HEK293 (cell line): Measurements from ENCODE around the gene HERC2.

Experiments
- CTCF ChIA-PET: fragments of 350-600 bp; formaldehyde crosslinking; extraction: SDS; loops from one replicate; lab custom pipeline; 2021; ENCODE audit warnings: antibody characterized with exemption; lab: Yijun Ruan, JAX
- POLR2A ChIA-PET: fragments of 300-600 bp; formaldehyde crosslinking; extraction: SDS; loops from one replicate; lab custom pipeline; 2020; ENCODE audit warnings: antibody characterized with exemption, inconsistent platforms; lab: Yijun Ruan, JAX
- H3K27ac ChIP-seq: fragments of 200-500 bp; sonication (Bioruptor generic); 2 replicates; pipeline ENCODE4 v1.5.1; 2014; ENCODE audit warnings: low read depth, low read length, control low read depth, inconsistent platforms; ENCODE audit errors: extremely low read depth
- H3K36me3 ChIP-seq, 2 experiments: fragments of 200-500 bp in 1 of 2; sonication (Bioruptor generic) in 1 of 2; 1 replicate in 1 of 2; 2 replicates in 1 of 2; pipeline ENCODE4 v1.5.1; 2014 to 2017; ENCODE audit warnings: inconsistent platforms in 2 of 2, low read length in 2 of 2; ENCODE audit not compliant: control insufficient read depth in 2 of 2, insufficient read depth in 1 of 2
- H3K4me1 ChIP-seq: fragments of 200-500 bp; sonication (Bioruptor generic); 2 replicates; pipeline ENCODE4 v1.5.1; 2014; ENCODE audit warnings: mild to moderate bottlenecking, low read length, inconsistent platforms; ENCODE audit not compliant: control insufficient read depth, insufficient read depth
- H3K4me3 ChIP-seq: 2 replicates; pipeline ENCODE4 v1.5.1; 2011; ENCODE audit warnings: low read depth, mild to moderate bottlenecking, control low read depth, low read length, moderate library complexity
- H3K9me3 ChIP-seq: fragments of 200-500 bp; sonication (Bioruptor generic); 2 replicates; pipeline ENCODE4 v1.5.1; 2014; ENCODE audit warnings: low read depth, low read length, inconsistent platforms; ENCODE audit not compliant: control insufficient read depth, insufficient read depth
- IKZF3 ChIP-seq: fragments of 450-650 bp; IDR thresholded peaks from 2 replicates; pipeline ENCODE4 v1.5.0; 2018; ENCODE audit warnings: missing biosample characterization, mild to moderate bottlenecking, missing genetic modification characterization, moderate library complexity
- OVOL3 ChIP-seq: fragments of 450-650 bp; formaldehyde crosslinking; IDR thresholded peaks from 2 replicates; pipeline ENCODE4 v1.5.1; 2016; ENCODE audit warnings: missing biosample characterization, missing genetic modification characterization
- SP3 ChIP-seq: fragments of 450-650 bp; formaldehyde crosslinking; IDR thresholded peaks from 2 replicates; pipeline ENCODE4 v1.5.1; 2016; ENCODE audit warnings: missing biosample characterization, missing genetic modification characterization
- ZBTB17 ChIP-seq: fragments of 450-650 bp; formaldehyde crosslinking; IDR thresholded peaks from 2 replicates; pipeline ENCODE4 v1.5.1; 2016; ENCODE audit warnings: missing biosample characterization, missing genetic modification characterization
- ZNF146 ChIP-seq: fragments of 450-650 bp; formaldehyde crosslinking; IDR thresholded peaks from 2 replicates; pipeline ENCODE4 v1.5.1; 2016; ENCODE audit warnings: missing biosample characterization, missing genetic modification characterization
- ZNF19 ChIP-seq: fragments of 450-650 bp; formaldehyde crosslinking; IDR thresholded peaks from 2 replicates; pipeline ENCODE4; 2016; ENCODE audit warnings: missing biosample characterization, missing genetic modification characterization, low read depth
- ZNF292 ChIP-seq: fragments of 450-650 bp; formaldehyde crosslinking; IDR thresholded peaks from 2 replicates; pipeline ENCODE4 v1.5.1; 2016; ENCODE audit warnings: low read depth, missing biosample characterization, missing genetic modification characterization, borderline replicate concordance
- ZNF311 ChIP-seq: fragments of 450-650 bp; formaldehyde crosslinking; IDR thresholded peaks from 2 replicates; pipeline ENCODE4 v1.5.1; 2017; ENCODE audit warnings: missing biosample characterization, missing genetic modification characterization, borderline replicate concordance
- ZNF394 ChIP-seq: fragments of 450-650 bp; formaldehyde crosslinking; IDR thresholded peaks from 2 replicates; pipeline ENCODE4 v1.5.1; 2016; ENCODE audit warnings: missing biosample characterization, missing genetic modification characterization, mild to moderate bottlenecking, moderate library complexity, borderline replicate concordance
- ZNF529 ChIP-seq: fragments of 450-650 bp; formaldehyde crosslinking; IDR thresholded peaks from 2 replicates; pipeline ENCODE4 v1.5.1; 2017; ENCODE audit warnings: missing genetic modification characterization, missing biosample characterization; ENCODE audit not compliant: insufficient replicate concordance
- ZNF701 ChIP-seq: fragments of 450-650 bp; formaldehyde crosslinking; IDR thresholded peaks from 2 replicates; pipeline ENCODE4 v1.5.1; 2016; ENCODE audit warnings: missing biosample characterization, missing genetic modification characterization
- TF ChIP-seq, protein P1 (sequence below): fragments of 450-650 bp; IDR thresholded peaks from 2 replicates; pipeline ENCODE4 v1.5.1; 2018; ENCODE audit warnings: missing biosample characterization, missing genetic modification characterization
- TF ChIP-seq, protein P2 (sequence below): IDR thresholded peaks from 2 replicates; pipeline ENCODE4 v1.6.1; 2011; ENCODE audit warnings: mild to moderate bottlenecking, low read depth, low read length, borderline replicate concordance
- TF ChIP-seq, protein P3 (sequence below): sonication (generic); formaldehyde crosslinking; IDR thresholded peaks from 2 replicates; pipeline ENCODE4 v1.8.1; 2022; ENCODE audit warnings: mild to moderate bottlenecking, moderate library complexity, missing genetic modification reagents
- TF ChIP-seq, protein P4 (sequence below): fragments of 450-650 bp; formaldehyde crosslinking; IDR thresholded peaks from 2 replicates; pipeline ENCODE4 v1.5.1; 2016; ENCODE audit warnings: missing biosample characterization, missing genetic modification characterization
- TF ChIP-seq, protein P5 (sequence below): fragments of 450-650 bp; formaldehyde crosslinking; IDR thresholded peaks from 2 replicates; pipeline ENCODE4 v1.5.1; 2017; ENCODE audit warnings: missing biosample characterization, missing genetic modification characterization
- TF ChIP-seq, protein P6 (sequence below): fragments of 450-650 bp; formaldehyde crosslinking; IDR thresholded peaks from 2 replicates; pipeline ENCODE4 v1.5.1; 2016; ENCODE audit warnings: missing biosample characterization, missing genetic modification characterization
- TF ChIP-seq, protein P7 (sequence below): fragments of 450-650 bp; formaldehyde crosslinking; IDR thresholded peaks from 2 replicates; pipeline ENCODE4 v1.5.1; 2017; ENCODE audit warnings: missing biosample characterization, mild to moderate bottlenecking, missing genetic modification characterization, moderate library complexity

HERC2 gene

DNA sequence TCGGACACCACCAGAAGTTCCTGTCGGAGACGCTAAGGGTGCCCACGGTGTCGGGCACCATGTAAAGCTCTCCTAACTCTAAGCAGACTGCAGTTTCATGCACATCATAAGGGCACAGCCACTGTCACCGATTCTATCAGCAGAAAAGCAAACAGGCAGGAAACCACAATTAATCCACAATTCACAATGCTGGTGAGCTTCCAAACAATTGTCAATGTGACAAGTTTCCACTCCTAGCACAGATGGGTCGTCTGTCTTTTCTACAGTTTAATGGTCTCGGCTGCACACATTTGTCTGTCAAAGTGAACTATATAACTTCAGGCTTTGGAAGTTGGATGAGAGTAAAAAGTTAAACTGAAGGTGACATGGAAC lies 214.1 kb downstream of the HERC2 start:
- TF ChIP-seq, protein P1, sequence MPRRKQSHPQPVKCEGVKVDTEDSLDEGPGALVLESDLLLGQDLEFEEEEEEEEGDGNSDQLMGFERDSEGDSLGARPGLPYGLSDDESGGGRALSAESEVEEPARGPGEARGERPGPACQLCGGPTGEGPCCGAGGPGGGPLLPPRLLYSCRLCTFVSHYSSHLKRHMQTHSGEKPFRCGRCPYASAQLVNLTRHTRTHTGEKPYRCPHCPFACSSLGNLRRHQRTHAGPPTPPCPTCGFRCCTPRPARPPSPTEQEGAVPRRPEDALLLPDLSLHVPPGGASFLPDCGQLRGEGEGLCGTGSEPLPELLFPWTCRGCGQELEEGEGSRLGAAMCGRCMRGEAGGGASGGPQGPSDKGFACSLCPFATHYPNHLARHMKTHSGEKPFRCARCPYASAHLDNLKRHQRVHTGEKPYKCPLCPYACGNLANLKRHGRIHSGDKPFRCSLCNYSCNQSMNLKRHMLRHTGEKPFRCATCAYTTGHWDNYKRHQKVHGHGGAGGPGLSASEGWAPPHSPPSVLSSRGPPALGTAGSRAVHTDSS, result no peak
- TF ChIP-seq OVOL3 (no peak), ZNF292 (no peak), ZNF311 (tag by site-specific recombination) (no peak), SP3 (tag by site-specific recombination) (no peak), ZNF701 (tag by site-specific recombination) (no peak), ZNF529 (no peak), ZNF146 (tag by site-specific recombination) (no peak), ZNF19 (tag by site-specific recombination) (no peak), ZNF394 (tag by site-specific recombination) (no peak), ZBTB17 (tag by site-specific recombination) (no peak), IKZF3 (no peak)
- TF ChIP-seq, protein P2, sequence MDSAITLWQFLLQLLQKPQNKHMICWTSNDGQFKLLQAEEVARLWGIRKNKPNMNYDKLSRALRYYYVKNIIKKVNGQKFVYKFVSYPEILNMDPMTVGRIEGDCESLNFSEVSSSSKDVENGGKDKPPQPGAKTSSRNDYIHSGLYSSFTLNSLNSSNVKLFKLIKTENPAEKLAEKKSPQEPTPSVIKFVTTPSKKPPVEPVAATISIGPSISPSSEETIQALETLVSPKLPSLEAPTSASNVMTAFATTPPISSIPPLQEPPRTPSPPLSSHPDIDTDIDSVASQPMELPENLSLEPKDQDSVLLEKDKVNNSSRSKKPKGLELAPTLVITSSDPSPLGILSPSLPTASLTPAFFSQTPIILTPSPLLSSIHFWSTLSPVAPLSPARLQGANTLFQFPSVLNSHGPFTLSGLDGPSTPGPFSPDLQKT, result no peak
- TF ChIP-seq, protein P3, sequence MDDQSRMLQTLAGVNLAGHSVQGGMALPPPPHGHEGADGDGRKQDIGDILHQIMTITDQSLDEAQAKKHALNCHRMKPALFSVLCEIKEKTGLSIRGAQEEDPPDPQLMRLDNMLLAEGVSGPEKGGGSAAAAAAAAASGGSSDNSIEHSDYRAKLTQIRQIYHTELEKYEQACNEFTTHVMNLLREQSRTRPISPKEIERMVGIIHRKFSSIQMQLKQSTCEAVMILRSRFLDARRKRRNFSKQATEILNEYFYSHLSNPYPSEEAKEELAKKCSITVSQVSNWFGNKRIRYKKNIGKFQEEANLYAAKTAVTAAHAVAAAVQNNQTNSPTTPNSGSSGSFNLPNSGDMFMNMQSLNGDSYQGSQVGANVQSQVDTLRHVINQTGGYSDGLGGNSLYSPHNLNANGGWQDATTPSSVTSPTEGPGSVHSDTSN (CRISPR knock-in tag), result no peak
- TF ChIP-seq, protein P4, sequence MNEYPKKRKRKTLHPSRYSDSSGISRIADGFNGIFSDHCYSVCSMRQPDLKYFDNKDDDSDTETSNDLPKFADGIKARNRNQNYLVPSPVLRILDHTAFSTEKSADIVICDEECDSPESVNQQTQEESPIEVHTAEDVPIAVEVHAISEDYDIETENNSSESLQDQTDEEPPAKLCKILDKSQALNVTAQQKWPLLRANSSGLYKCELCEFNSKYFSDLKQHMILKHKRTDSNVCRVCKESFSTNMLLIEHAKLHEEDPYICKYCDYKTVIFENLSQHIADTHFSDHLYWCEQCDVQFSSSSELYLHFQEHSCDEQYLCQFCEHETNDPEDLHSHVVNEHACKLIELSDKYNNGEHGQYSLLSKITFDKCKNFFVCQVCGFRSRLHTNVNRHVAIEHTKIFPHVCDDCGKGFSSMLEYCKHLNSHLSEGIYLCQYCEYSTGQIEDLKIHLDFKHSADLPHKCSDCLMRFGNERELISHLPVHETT, result no peak
- TF ChIP-seq, protein P5, sequence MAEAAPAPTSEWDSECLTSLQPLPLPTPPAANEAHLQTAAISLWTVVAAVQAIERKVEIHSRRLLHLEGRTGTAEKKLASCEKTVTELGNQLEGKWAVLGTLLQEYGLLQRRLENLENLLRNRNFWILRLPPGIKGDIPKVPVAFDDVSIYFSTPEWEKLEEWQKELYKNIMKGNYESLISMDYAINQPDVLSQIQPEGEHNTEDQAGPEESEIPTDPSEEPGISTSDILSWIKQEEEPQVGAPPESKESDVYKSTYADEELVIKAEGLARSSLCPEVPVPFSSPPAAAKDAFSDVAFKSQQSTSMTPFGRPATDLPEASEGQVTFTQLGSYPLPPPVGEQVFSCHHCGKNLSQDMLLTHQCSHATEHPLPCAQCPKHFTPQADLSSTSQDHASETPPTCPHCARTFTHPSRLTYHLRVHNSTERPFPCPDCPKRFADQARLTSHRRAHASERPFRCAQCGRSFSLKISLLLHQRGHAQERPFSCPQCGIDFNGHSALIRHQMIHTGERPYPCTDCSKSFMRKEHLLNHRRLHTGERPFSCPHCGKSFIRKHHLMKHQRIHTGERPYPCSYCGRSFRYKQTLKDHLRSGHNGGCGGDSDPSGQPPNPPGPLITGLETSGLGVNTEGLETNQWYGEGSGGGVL (tag by site-specific recombination), result no peak
- TF ChIP-seq, protein P6, sequence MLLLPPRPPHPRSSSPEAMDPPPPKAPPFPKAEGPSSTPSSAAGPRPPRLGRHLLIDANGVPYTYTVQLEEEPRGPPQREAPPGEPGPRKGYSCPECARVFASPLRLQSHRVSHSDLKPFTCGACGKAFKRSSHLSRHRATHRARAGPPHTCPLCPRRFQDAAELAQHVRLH (tag by site-specific recombination), result no peak
- TF ChIP-seq, protein P7, sequence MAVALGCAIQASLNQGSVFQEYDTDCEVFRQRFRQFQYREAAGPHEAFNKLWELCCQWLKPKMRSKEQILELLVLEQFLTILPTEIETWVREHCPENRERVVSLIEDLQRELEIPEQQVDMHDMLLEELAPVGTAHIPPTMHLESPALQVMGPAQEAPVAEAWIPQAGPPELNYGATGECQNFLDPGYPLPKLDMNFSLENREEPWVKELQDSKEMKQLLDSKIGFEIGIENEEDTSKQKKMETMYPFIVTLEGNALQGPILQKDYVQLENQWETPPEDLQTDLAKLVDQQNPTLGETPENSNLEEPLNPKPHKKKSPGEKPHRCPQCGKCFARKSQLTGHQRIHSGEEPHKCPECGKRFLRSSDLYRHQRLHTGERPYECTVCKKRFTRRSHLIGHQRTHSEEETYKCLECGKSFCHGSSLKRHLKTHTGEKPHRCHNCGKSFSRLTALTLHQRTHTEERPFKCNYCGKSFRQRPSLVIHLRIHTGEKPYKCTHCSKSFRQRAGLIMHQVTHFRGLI, result no peak
- POLR2A ChIA-PET, result no interaction called here
- Histone ChIP-seq H3K36me3 (peaks cover 0 to 21% of the 10 kb centered on the region in 2 experiments; a peak in 1 of 3 replicates), H3K9me3 (no peaks in the 10 kb centered on the region), H3K4me1 (no peaks in the 10 kb centered on the region), H3K4me3 (no peak overlapping the region), H3K27ac (no peak overlapping the region)
- CTCF ChIA-PET, result interaction anchor here (0.8 kb wide), 1 partner anchor 10 kb away, joined by 3 read pairs; no protein-coding TSS in a partner anchor
